ENCODE results near the gene SLC39A3. TPM values are rescaled to one million over a fixed set of nuclear protein-coding genes. Genes with fewer than 3 reads are reported as not detected.

Gene SLC39A3
- total RNA-seq, 2 experiments from 2014 or later: 7.6 to 7.9 TPM

GRCh38 chr19:2782329-2782935, 42.6 kb upstream of the SLC39A3 start:
- H3K4me1 ChIP-seq (ENCODE audit: insufficient read depth, low read length): peaks cover 62% of the 10 kb centered on the region
- CTCF ChIA-PET: interaction anchor here (1.1 to 1.4 kb wide), 4 partner anchors 33 to 59 kb away, joined by 3 to 6 read pairs (median 4); partner anchors contain the start of genes ZNF554 and ZNF555
- POLR2A ChIA-PET: interaction anchor here (1.0 to 1.5 kb wide), 4 partner anchors 39 to 307 kb away, joined by 3 to 6 read pairs (median 6); partner anchors contain the start of genes GADD45B and ZNF555

GRCh38 chr19:2780284-2780683, 40.5 kb upstream of the SLC39A3 start:
- H3K27ac ChIP-seq (ENCODE audit: low read depth in 1 of 2, low read length in 2 of 2): no peak overlapping the region
- Mint-ChIP-seq H3K4me3 (peak overlapping the region; percentile 54), H3K27ac (peak overlapping the region; percentile 25)

More at GRCh38 chr19:2782329-2782935, 42.6 kb upstream of the SLC39A3 start:
- Mint-ChIP-seq H3K27me3 (no peaks in the 10 kb centered on the region), H3K27ac (peak overlapping the region; percentile 91), H3K9me3 (no peaks in the 10 kb centered on the region), H3K36me3 (ENCODE audit: low read depth) (peaks cover 15% of the 10 kb centered on the region), H3K4me1 (ENCODE audit: low read depth) (peaks cover 52% of the 10 kb centered on the region), H3K4me3 (peak overlapping the region; percentile 94)
- TF ChIP-seq CTCF (IDR thresholded peaks at IDR 0.05): no peak
- intact Hi-C loops (cut with DNase I, micrococcal nuclease): loop anchor here in 1 of 2 experiments (2.0 kb wide), 1 partner anchor 42 kb away; the partner anchor contains the start of gene SLC39A3
- H3K9me3 ChIP-seq (ENCODE audit: control insufficient read depth in 1 of 2, insufficient read depth in 1 of 2, low read length in 2 of 2): no peaks in the 10 kb centered on the region
- H3K27me3 ChIP-seq (ENCODE audit: control insufficient read depth in 1 of 2, insufficient read depth in 2 of 2, low read length in 2 of 2): no peaks in the 10 kb centered on the region
- H3K4me3 ChIP-seq (ENCODE audit: low read length): peak overlapping the region; percentile 100
- ATAC-seq (ENCODE audit: poor library complexity) (no peak), DNase-seq (peak in 1 of 14 experiments; percentile 20)
- H3K27ac ChIP-seq (ENCODE audit: low read depth in 1 of 2, low read length in 2 of 2): peak overlapping the region; percentile 79 to 90
- peaks cover 3% of the 10 kb centered on the region for H3K36me3 ChIP-seq (ENCODE audit: insufficient read depth, low read length)

GRCh38 chr19:2779121-2779740, 39.4 kb upstream of the SLC39A3 start:
- no peak overlapping the region for H3K4me3 ChIP-seq (ENCODE audit: low read length)
- H3K27ac ChIP-seq (ENCODE audit: low read depth in 1 of 2, low read length in 2 of 2): no peak overlapping the region
- no peaks in the 10 kb centered on the region for H3K9me3 ChIP-seq (ENCODE audit: control insufficient read depth in 1 of 2, insufficient read depth in 1 of 2, low read length in 2 of 2)
- DNase-seq (no peak), ATAC-seq (ENCODE audit: poor library complexity) (no peak)
- H3K27ac Mint-ChIP-seq: no peak overlapping the region
- peaks cover 3% of the 10 kb centered on the region for H3K36me3 ChIP-seq (ENCODE audit: insufficient read depth, low read length)
- no peak for TF ChIP-seq CTCF (IDR thresholded peaks at IDR 0.05)
- H3K27me3 Mint-ChIP-seq: no peaks in the 10 kb centered on the region
- peaks cover 65% of the 10 kb centered on the region for H3K4me1 ChIP-seq (ENCODE audit: insufficient read depth, low read length)
- peaks cover 65% of the 10 kb centered on the region for H3K4me1 Mint-ChIP-seq (ENCODE audit: low read depth)
- peaks cover 23% of the 10 kb centered on the region for H3K36me3 Mint-ChIP-seq (ENCODE audit: low read depth)
- no peaks in the 10 kb centered on the region for H3K9me3 Mint-ChIP-seq
- ChIA-PET POLR2A (no interaction called here), CTCF (interaction anchor here (1.9 kb wide), 1 partner anchor 30 kb away, joined by 7 read pairs; no protein-coding TSS in a partner anchor)
- no peak overlapping the region for H3K4me3 Mint-ChIP-seq
- no peaks in the 10 kb centered on the region for H3K27me3 ChIP-seq (ENCODE audit: control insufficient read depth in 1 of 2, insufficient read depth in 2 of 2, low read length in 2 of 2)
- intact Hi-C loops (cut with DNase I, micrococcal nuclease): no loop called here

More at GRCh38 chr19:2780284-2780683, 40.5 kb upstream of the SLC39A3 start:
- Mint-ChIP-seq H3K27me3 (no peaks in the 10 kb centered on the region), H3K36me3 (ENCODE audit: low read depth) (peaks cover 25% of the 10 kb centered on the region), H3K4me1 (ENCODE audit: low read depth) (peaks cover 60% of the 10 kb centered on the region), H3K9me3 (no peaks in the 10 kb centered on the region)
- ATAC-seq (ENCODE audit: poor library complexity) (no peak), DNase-seq (no peak)
- ChIA-PET CTCF (interaction anchor here (1.9 kb wide), 1 partner anchor 31 kb away, joined by 7 read pairs; no protein-coding TSS in a partner anchor), POLR2A (no interaction called here)
- no peak for TF ChIP-seq CTCF (IDR thresholded peaks at IDR 0.05)
- peaks cover 3% of the 10 kb centered on the region for H3K36me3 ChIP-seq (ENCODE audit: insufficient read depth, low read length)
- intact Hi-C loops (cut with DNase I, micrococcal nuclease): no loop called here
- peaks cover 64% of the 10 kb centered on the region for H3K4me1 ChIP-seq (ENCODE audit: insufficient read depth, low read length)
- H3K27me3 ChIP-seq (ENCODE audit: control insufficient read depth in 1 of 2, insufficient read depth in 2 of 2, low read length in 2 of 2): no peaks in the 10 kb centered on the region
- no peak overlapping the region for H3K4me3 ChIP-seq (ENCODE audit: low read length)
- no peaks in the 10 kb centered on the region for H3K9me3 ChIP-seq (ENCODE audit: control insufficient read depth in 1 of 2, insufficient read depth in 1 of 2, low read length in 2 of 2)
